NT2/D1 (cell line): ENCODE measurements around the gene TBCE.

Experiments
- DNase-seq: peaks from one replicate; pipeline ENCODE4 v3.0.0-alpha.2; 2011; ENCODE audit warnings: low read depth, low spot score
- H3K27me3 ChIP-seq: 2 replicates; pipeline ENCODE4 v1.6.0; 2011; ENCODE audit warnings: mild to moderate bottlenecking; ENCODE audit not compliant: insufficient read length, insufficient read depth
- H3K36me3 ChIP-seq: 2 replicates; pipeline ENCODE4 v1.6.1; 2011; ENCODE audit warnings: mild to moderate bottlenecking, low read length, mixed read lengths; ENCODE audit not compliant: insufficient read depth, insufficient read length
- H3K4me1 ChIP-seq: 2 replicates; pipeline ENCODE4 v1.5.1; 2011; ENCODE audit not compliant: insufficient read depth, insufficient read length
- H3K4me3 ChIP-seq: 2 replicates; pipeline ENCODE4 v1.5.1; 2011; ENCODE audit warnings: low read depth; ENCODE audit not compliant: insufficient read length
- H3K9ac ChIP-seq: 2 replicates; pipeline ENCODE4 v1.6.0; 2011; ENCODE audit warnings: low read depth; ENCODE audit not compliant: insufficient read length
- H3K9me3 ChIP-seq: 2 replicates; pipeline ENCODE4 v1.5.1; 2011; ENCODE audit warnings: mild to moderate bottlenecking, low read length; ENCODE audit not compliant: insufficient read depth
- SUZ12 ChIP-seq: IDR thresholded peaks from 2 replicates; pipeline ENCODE4 v1.6.1; 2011; ENCODE audit not compliant: insufficient read length, insufficient read depth; ENCODE audit errors: extremely low read depth
- YY1 ChIP-seq: IDR thresholded peaks from 2 replicates; pipeline ENCODE4 v1.6.1; 2011; ENCODE audit not compliant: insufficient read length, insufficient read depth
- ZNF274 ChIP-seq: IDR thresholded peaks from 2 replicates; pipeline ENCODE4 v1.6.1; 2011; ENCODE audit warnings: mild to moderate bottlenecking, low read depth, low read length

The TBCE gene

GRCh38 chr1:235441159-235441685 is 74.0 kb downstream of the TBCE start:
- H3K9me3 ChIP-seq, result no peaks in the 10 kb centered on the region
- no peaks in the 10 kb centered on the region for H3K4me1 ChIP-seq
- H3K9ac ChIP-seq, result no peak overlapping the region
- H3K36me3 ChIP-seq, result peaks cover 76% of the 10 kb centered on the region
- DNase-seq, result no peak
- H3K27me3 ChIP-seq, result no peaks in the 10 kb centered on the region
- TF ChIP-seq SUZ12 (no peak), YY1 (no peak), ZNF274 (no peak)
- no peak overlapping the region for H3K4me3 ChIP-seq

GRCh38 chr1:235442788-235443429 is 75.7 kb downstream of the TBCE start:
- Histone ChIP-seq H3K4me3 (no peak overlapping the region), H3K9ac (no peak overlapping the region), H3K27me3 (no peaks in the 10 kb centered on the region), H3K36me3 (peaks cover 74% of the 10 kb centered on the region), H3K9me3 (no peaks in the 10 kb centered on the region), H3K4me1 (no peaks in the 10 kb centered on the region)
- DNase-seq, result no peak
- no peak for TF ChIP-seq ZNF274
- TF ChIP-seq SUZ12, result no peak
- TF ChIP-seq YY1, result no peak

- Histone ChIP-seq H3K4me1 (no peaks in the 10 kb centered on the region), H3K27me3 (no peaks in the 10 kb centered on the region), H3K9ac (no peak overlapping the region), H3K36me3 (peaks cover 91% of the 10 kb centered on the region), H3K4me3 (no peak overlapping the region), H3K9me3 (no peaks in the 10 kb centered on the region)
- DNase-seq, result no peak
- no peak for TF ChIP-seq ZNF274
- no peak for TF ChIP-seq SUZ12
- no peak for TF ChIP-seq YY1
These were observed 81.4 kb downstream of the TBCE start for GRCh38 chr1:235448616-235449015.

GRCh38 chr1:235450433-235450832 is 83.2 kb downstream of the TBCE start:
- H3K36me3 ChIP-seq, result peaks cover 89% of the 10 kb centered on the region
- no peak overlapping the region for H3K4me3 ChIP-seq
- H3K4me1 ChIP-seq, result no peaks in the 10 kb centered on the region
- no peak for TF ChIP-seq SUZ12
- no peak for TF ChIP-seq YY1
- no peak for TF ChIP-seq ZNF274
- H3K9me3 ChIP-seq, result no peaks in the 10 kb centered on the region
- no peak for DNase-seq
- H3K9ac ChIP-seq, result no peak overlapping the region
- H3K27me3 ChIP-seq, result no peaks in the 10 kb centered on the region

GRCh38 chr1:235450886-235451483 is 83.8 kb downstream of the TBCE start:
- Histone ChIP-seq H3K9me3 (no peaks in the 10 kb centered on the region), H3K27me3 (no peaks in the 10 kb centered on the region), H3K9ac (no peak overlapping the region), H3K4me3 (no peak overlapping the region), H3K4me1 (no peaks in the 10 kb centered on the region), H3K36me3 (peaks cover 84% of the 10 kb centered on the region)
- TF ChIP-seq YY1 (no peak), ZNF274 (no peak), SUZ12 (no peak)
- DNase-seq, result no peak

GRCh38 chr1:235454021-235454420 is 86.8 kb downstream of the TBCE start:
- H3K36me3 ChIP-seq, result peaks cover 60% of the 10 kb centered on the region
- no peaks in the 10 kb centered on the region for H3K9me3 ChIP-seq
- H3K4me1 ChIP-seq, result no peaks in the 10 kb centered on the region
- H3K4me3 ChIP-seq, result no peak overlapping the region
- DNase-seq, result no peak
- no peaks in the 10 kb centered on the region for H3K27me3 ChIP-seq
- H3K9ac ChIP-seq, result no peak overlapping the region
- TF ChIP-seq YY1 (no peak), ZNF274 (no peak), SUZ12 (no peak)

- H3K36me3 ChIP-seq, result peaks cover 49% of the 10 kb centered on the region
- TF ChIP-seq SUZ12 (no peak), ZNF274 (no peak), YY1 (no peak)
- H3K4me3 ChIP-seq, result no peak overlapping the region
- H3K27me3 ChIP-seq, result no peaks in the 10 kb centered on the region
- H3K4me1 ChIP-seq, result no peaks in the 10 kb centered on the region
- no peaks in the 10 kb centered on the region for H3K9me3 ChIP-seq
- H3K9ac ChIP-seq, result no peak overlapping the region
- no peak for DNase-seq
These were observed 87.9 kb downstream of the TBCE start for GRCh38 chr1:235455097-235455496.
